ENCODE data around the gene GPANK1.
A peak's percentile ranks its signal among the peaks of the same experiment; 100 is the strongest.
"Not testable (repeated sequence)": the region's sequence is repeated elsewhere in the genome, so short reads cannot be mapped to it uniquely, and the experiment has no call there.

Gene GPANK1

GRCh38 chr6:31664790-31665500 lies at the start of gene GPANK1:
GPANK1 (minus strand) TSS chr6:31664997; CDS start chr6:31664478, 519 bp downstream.
- DNase-seq = peak; percentile 98

- DNase-seq = peak; percentile 99
Observed at GRCh38 chr6:31713991-31714684, 49.3 kb upstream of the GPANK1 start.

- DNase-seq = peak; percentile 41
Observed at GRCh38 chr6:31713465-31713864, 48.7 kb upstream of the GPANK1 start.

- DNase-seq = peak; percentile 51
Observed at GRCh38 chr6:31712296-31712695, 47.5 kb upstream of the GPANK1 start.

GRCh38 chr6:31711233-31711632 lies 46.4 kb upstream of the GPANK1 start:
- peak; percentile 86 for DNase-seq

GRCh38 chr6:31710523-31711219 lies 45.9 kb upstream of the GPANK1 start:
- DNase-seq = peak; percentile 69

- DNase-seq = not testable (repeated sequence)
Observed at GRCh38 chr6:31709157-31709556, 44.4 kb upstream of the GPANK1 start.

- no peak for DNase-seq
Observed at GRCh38 chr6:31708224-31708623, 43.4 kb upstream of the GPANK1 start.

GRCh38 chr6:31707701-31708100 lies 42.9 kb upstream of the GPANK1 start:
- DNase-seq = no peak

- no peak for DNase-seq
Observed at GRCh38 chr6:31706599-31706998, 41.8 kb upstream of the GPANK1 start, which contains the start of gene LY6G6F. LY6G6F (plus strand) TSS chr6:31706866; CDS start chr6:31706907, 41 bp downstream.

- no peak for DNase-seq
Observed at GRCh38 chr6:31705931-31706330, 41.1 kb upstream of the GPANK1 start.

GRCh38 chr6:31702819-31703716 lies 38.3 kb upstream of the GPANK1 start, which contains the start of gene ABHD16A:
ABHD16A (minus strand) TSS chr6:31703324; CDS start chr6:31703281, 43 bp downstream.
- peak; percentile 99 for DNase-seq

- no peak for DNase-seq
Observed at GRCh38 chr6:31702405-31702818, 37.6 kb upstream of the GPANK1 start.

GRCh38 chr6:31701666-31702404 lies 37.0 kb upstream of the GPANK1 start:
- DNase-seq = peak; percentile 77

GRCh38 chr6:31700740-31701401 lies 36.1 kb upstream of the GPANK1 start:
- no peak for DNase-seq

- peak; percentile 69 for DNase-seq
Observed at GRCh38 chr6:31697555-31697954, 32.8 kb upstream of the GPANK1 start.

- no peak for DNase-seq
Observed at GRCh38 chr6:31693535-31693934, 28.7 kb upstream of the GPANK1 start.

GRCh38 chr6:31692886-31693285 lies 28.1 kb upstream of the GPANK1 start:
- DNase-seq = no peak

- no peak for DNase-seq
Observed at GRCh38 chr6:31692353-31692752, 27.6 kb upstream of the GPANK1 start.

- DNase-seq = no peak
Observed at GRCh38 chr6:31691564-31692108, 26.8 kb upstream of the GPANK1 start.

- no peak for DNase-seq
Observed at GRCh38 chr6:31691078-31691463, 26.3 kb upstream of the GPANK1 start.
